ENCODE results near the gene ANKLE2.

Gene ANKLE2

DNA sequence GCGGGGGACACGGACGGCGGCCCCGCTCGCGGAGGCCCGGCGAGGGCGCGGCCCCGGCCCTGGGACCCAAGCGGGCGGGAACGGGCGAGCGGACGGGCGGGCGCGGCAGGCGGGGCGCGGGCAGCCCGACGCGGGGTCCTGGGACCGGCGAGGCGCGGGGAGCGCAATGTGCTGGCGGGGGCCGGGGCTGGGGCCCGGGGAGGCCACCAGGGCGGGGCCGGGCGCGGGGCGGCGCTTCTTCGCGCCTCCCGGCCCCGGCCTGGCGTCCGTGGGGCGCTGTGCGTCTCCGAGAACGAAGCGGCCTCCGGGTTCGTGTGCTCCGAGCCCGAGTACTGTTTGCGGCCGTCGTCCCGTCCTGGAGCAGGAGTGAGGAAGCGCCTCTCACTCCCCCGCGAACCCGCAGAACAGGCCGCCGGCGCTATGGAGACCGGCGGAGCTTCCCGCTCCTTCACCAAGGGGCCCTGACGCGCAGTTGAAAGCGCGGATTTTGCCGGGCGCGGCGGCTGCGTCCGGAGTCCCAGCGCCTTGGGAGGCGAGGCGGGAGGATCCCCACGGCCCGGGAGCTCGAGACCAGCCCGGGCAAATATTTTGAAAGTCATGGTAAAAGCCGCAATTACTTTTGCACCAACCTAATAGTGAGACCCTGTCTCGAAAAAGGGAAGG, 420 bp upstream of the ANKLE2 start (continued):
- TF ChIP-seq ATF2 (tag by site-specific recombination; IDR thresholded peaks at IDR 0.05; ENCODE audit: low read depth): no peak
- peak; percentile 91 for TF ChIP-seq ZNF660 (tag by site-specific recombination; IDR thresholded peaks at IDR 0.05)
- TF ChIP-seq ZNF791 (tag by site-specific recombination; IDR thresholded peaks at IDR 0.05): no peak
- TF ChIP-seq ZNF24 (tag by site-specific recombination; IDR thresholded peaks at IDR 0.05): no peak
- TF ChIP-seq, protein P1, sequence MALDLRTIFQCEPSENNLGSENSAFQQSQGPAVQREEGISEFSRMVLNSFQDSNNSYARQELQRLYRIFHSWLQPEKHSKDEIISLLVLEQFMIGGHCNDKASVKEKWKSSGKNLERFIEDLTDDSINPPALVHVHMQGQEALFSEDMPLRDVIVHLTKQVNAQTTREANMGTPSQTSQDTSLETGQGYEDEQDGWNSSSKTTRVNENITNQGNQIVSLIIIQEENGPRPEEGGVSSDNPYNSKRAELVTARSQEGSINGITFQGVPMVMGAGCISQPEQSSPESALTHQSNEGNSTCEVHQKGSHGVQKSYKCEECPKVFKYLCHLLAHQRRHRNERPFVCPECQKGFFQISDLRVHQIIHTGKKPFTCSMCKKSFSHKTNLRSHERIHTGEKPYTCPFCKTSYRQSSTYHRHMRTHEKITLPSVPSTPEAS (tag by site-specific recombination; IDR thresholded peaks at IDR 0.05): 0 out of 2 replicates have a peak, but pooled peaks have one; percentile 36
- TF ChIP-seq ZBTB8A (tag by site-specific recombination; IDR thresholded peaks at IDR 0.05): peak; percentile 95
- TF ChIP-seq ZNF138 (tag by site-specific recombination; IDR thresholded peaks at IDR 0.05; ENCODE audit: borderline replicate concordance): no peak
- no peak for TF ChIP-seq RBAK (tag by site-specific recombination; IDR thresholded peaks at IDR 0.05)
- TF ChIP-seq KLF10 (tag by site-specific recombination; IDR thresholded peaks at IDR 0.05): peak; percentile 54; the same call in 1 of the 2 replicates
- TF ChIP-seq ZNF837 (tag by site-specific recombination; IDR thresholded peaks at IDR 0.05): no peak
- no peak for TF ChIP-seq TCF7L2 (IDR thresholded peaks at IDR 0.05; ENCODE audit: borderline replicate concordance, low read depth, low read length)
- peak; percentile 76 for TF ChIP-seq ZNF391 (tag by site-specific recombination; IDR thresholded peaks at IDR 0.05; ENCODE audit: borderline replicate concordance, low read depth)
- TF ChIP-seq SP2 (tag by site-specific recombination; IDR thresholded peaks at IDR 0.05): peak; percentile 11; the same call in 1 of the 2 replicates
- peak; percentile 50; the same call in 1 of the 2 replicates for TF ChIP-seq REPIN1 (tag by site-specific recombination; IDR thresholded peaks at IDR 0.05; ENCODE audit: low read depth)
- no peak for TF ChIP-seq ZNF157 (tag by site-specific recombination; IDR thresholded peaks at IDR 0.05)
- TF ChIP-seq, protein P2, sequence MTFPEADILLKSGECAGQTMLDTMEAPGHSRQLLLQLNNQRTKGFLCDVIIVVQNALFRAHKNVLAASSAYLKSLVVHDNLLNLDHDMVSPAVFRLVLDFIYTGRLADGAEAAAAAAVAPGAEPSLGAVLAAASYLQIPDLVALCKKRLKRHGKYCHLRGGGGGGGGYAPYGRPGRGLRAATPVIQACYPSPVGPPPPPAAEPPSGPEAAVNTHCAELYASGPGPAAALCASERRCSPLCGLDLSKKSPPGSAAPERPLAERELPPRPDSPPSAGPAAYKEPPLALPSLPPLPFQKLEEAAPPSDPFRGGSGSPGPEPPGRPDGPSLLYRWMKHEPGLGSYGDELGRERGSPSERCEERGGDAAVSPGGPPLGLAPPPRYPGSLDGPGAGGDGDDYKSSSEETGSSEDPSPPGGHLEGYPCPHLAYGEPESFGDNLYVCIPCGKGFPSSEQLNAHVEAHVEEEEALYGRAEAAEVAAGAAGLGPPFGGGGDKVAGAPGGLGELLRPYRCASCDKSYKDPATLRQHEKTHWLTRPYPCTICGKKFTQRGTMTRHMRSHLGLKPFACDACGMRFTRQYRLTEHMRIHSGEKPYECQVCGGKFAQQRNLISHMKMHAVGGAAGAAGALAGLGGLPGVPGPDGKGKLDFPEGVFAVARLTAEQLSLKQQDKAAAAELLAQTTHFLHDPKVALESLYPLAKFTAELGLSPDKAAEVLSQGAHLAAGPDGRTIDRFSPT (tag by site-specific recombination; IDR thresholded peaks at IDR 0.05): no peak
- peak; percentile 33; the same call in 1 of the 2 replicates for TF ChIP-seq ZFHX2 (tag by site-specific recombination; conservative IDR thresholded peaks at IDR 0.05)
- TF ChIP-seq EGR2 (tag by site-specific recombination; IDR thresholded peaks at IDR 0.05; ENCODE audit: low read depth): no peak
- TF ChIP-seq MYNN (tag by site-specific recombination; IDR thresholded peaks at IDR 0.05; ENCODE audit: borderline replicate concordance): no peak
- no peak for TF ChIP-seq SCRT2 (tag by site-specific recombination; IDR thresholded peaks at IDR 0.05)
- peak; percentile 83 for TF ChIP-seq ZNF692 (tag by site-specific recombination; IDR thresholded peaks at IDR 0.05)
- peak; percentile 51; the same call in 1 of the 2 replicates for TF ChIP-seq ZNF394 (tag by site-specific recombination; IDR thresholded peaks at IDR 0.05; ENCODE audit: borderline replicate concordance)
- no peak for TF ChIP-seq ZNF362 (tag by site-specific recombination; IDR thresholded peaks at IDR 0.05)
- no peak for TF ChIP-seq PRDM1 (tag by site-specific recombination; IDR thresholded peaks at IDR 0.05)
- TF ChIP-seq ZNF16 (tag by site-specific recombination; IDR thresholded peaks at IDR 0.05; ENCODE audit: low read depth): no peak
- TF ChIP-seq ZNF335 (tag by site-specific recombination; conservative IDR thresholded peaks at IDR 0.05): peak; percentile 92
- peak; percentile 60; the same call in 1 of the 2 replicates for TF ChIP-seq ZNF792 (tag by site-specific recombination; IDR thresholded peaks at IDR 0.05)
- TF ChIP-seq ZNF548 (tag by site-specific recombination; IDR thresholded peaks at IDR 0.05): no peak
- TF ChIP-seq ZNF768 (tag by site-specific recombination; IDR thresholded peaks at IDR 0.05): 0 out of 2 replicates have a peak, but pooled peaks have one; percentile 4
- TF ChIP-seq, protein P3, sequence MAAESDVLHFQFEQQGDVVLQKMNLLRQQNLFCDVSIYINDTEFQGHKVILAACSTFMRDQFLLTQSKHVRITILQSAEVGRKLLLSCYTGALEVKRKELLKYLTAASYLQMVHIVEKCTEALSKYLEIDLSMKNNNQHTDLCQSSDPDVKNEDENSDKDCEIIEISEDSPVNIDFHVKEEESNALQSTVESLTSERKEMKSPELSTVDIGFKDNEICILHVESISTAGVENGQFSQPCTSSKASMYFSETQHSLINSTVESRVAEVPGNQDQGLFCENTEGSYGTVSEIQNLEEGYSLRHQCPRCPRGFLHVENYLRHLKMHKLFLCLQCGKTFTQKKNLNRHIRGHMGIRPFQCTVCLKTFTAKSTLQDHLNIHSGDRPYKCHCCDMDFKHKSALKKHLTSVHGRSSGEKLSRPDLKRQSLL (tag by site-specific recombination; IDR thresholded peaks at IDR 0.05): 0 out of 2 replicates have a peak, but pooled peaks have one; percentile 25
- TF ChIP-seq SETDB1 (IDR thresholded peaks at IDR 0.05; ENCODE audit: insufficient read length, low read length): no peak
- TF ChIP-seq ZNF423 (tag by site-specific recombination; IDR thresholded peaks at IDR 0.05): no peak
